ENCODE measurements around the gene MIS18A.

DNA sequence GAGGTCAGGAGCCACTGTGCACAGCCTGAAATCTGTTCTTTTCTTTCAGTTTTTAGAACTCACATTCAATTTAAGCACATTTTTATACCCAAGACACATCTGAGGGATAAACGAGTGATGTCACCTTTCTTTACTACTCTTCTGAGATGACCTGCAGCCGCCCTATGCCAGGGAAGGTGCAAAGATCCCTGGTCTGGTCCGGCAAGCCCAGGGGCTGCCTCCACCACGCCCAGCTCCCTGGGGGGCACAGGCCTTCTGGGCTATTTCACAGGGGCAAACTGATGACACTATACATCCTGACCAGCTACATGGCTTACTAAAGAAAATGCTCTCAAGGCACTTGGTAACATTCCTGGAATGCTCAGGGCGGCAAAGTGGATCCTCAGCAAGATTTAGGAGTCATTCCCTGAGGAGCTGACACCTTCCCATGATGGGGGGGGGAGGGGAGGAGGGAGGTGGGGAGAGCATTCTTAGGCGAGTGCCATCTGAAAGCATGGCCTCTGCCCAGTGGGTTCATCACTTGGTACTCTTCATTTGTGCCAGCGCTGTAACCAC, 31.1 kb upstream of the MIS18A start:
- TF ChIP-seq, protein P1, sequence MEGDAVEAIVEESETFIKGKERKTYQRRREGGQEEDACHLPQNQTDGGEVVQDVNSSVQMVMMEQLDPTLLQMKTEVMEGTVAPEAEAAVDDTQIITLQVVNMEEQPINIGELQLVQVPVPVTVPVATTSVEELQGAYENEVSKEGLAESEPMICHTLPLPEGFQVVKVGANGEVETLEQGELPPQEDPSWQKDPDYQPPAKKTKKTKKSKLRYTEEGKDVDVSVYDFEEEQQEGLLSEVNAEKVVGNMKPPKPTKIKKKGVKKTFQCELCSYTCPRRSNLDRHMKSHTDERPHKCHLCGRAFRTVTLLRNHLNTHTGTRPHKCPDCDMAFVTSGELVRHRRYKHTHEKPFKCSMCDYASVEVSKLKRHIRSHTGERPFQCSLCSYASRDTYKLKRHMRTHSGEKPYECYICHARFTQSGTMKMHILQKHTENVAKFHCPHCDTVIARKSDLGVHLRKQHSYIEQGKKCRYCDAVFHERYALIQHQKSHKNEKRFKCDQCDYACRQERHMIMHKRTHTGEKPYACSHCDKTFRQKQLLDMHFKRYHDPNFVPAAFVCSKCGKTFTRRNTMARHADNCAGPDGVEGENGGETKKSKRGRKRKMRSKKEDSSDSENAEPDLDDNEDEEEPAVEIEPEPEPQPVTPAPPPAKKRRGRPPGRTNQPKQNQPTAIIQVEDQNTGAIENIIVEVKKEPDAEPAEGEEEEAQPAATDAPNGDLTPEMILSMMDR (IDR thresholded peaks at IDR 0.05; ENCODE audit: poor library complexity, severe bottlenecking), result no peak
- TF ChIP-seq POLR2AphosphoS5 (IDR thresholded peaks at IDR 0.05) (no peak), EZH2 (IDR thresholded peaks at IDR 0.05; ENCODE audit: borderline replicate concordance, insufficient read depth, low read length, poor library complexity, severe bottlenecking) (no peak), RAD21 (conservative IDR thresholded peaks at IDR 0.05) (no peak), EP300 (conservative IDR thresholded peaks at IDR 0.05; ENCODE audit: poor library complexity, severe bottlenecking) (no peak)

Measured in neural cell (in vitro differentiated cells).